Thyroid gland (tissue), 4 donors: ENCODE measurements around the gene DIABLO.

Experiments
- POLR2A ChIP-seq, 2 donors: fragments of 450-650 bp; IDR thresholded peaks; one replicate each; pipeline ENCODE4 v1.6.1; 2017; ENCODE audit warnings: antibody characterized with exemption in 2 of 2, mild to moderate bottlenecking in 2 of 2, moderate library complexity in 1 of 2
- TF ChIP-seq, protein P1 (sequence below), 6 experiments: fragments of 200-600 bp in 3 of 6; fragments of 450-650 bp in 3 of 6; sonication (generic) in 3 of 6; IDR thresholded peaks; one replicate each; pipeline ENCODE4 v1.5.1; 2016 to 2019; ENCODE audit warnings: antibody characterized with exemption in 6 of 6, mild to moderate bottlenecking in 2 of 6, inconsistent platforms in 1 of 6, moderate library complexity in 1 of 6

GRCh38 chr12:122197612-122197966, 28.3 kb downstream of the DIABLO start:
- TF ChIP-seq, protein P1, sequence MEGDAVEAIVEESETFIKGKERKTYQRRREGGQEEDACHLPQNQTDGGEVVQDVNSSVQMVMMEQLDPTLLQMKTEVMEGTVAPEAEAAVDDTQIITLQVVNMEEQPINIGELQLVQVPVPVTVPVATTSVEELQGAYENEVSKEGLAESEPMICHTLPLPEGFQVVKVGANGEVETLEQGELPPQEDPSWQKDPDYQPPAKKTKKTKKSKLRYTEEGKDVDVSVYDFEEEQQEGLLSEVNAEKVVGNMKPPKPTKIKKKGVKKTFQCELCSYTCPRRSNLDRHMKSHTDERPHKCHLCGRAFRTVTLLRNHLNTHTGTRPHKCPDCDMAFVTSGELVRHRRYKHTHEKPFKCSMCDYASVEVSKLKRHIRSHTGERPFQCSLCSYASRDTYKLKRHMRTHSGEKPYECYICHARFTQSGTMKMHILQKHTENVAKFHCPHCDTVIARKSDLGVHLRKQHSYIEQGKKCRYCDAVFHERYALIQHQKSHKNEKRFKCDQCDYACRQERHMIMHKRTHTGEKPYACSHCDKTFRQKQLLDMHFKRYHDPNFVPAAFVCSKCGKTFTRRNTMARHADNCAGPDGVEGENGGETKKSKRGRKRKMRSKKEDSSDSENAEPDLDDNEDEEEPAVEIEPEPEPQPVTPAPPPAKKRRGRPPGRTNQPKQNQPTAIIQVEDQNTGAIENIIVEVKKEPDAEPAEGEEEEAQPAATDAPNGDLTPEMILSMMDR (IDR thresholded peaks at IDR 0.05) = no peak
- no peak for TF ChIP-seq POLR2A (IDR thresholded peaks at IDR 0.05)
